T-helper 22 cell (primary cell): Measurements from ENCODE around the gene ZNF584.
A peak's percentile ranks its signal among the peaks of the same experiment; 100 is the strongest.
"Not testable (repeated sequence)": the region's sequence is repeated elsewhere in the genome, so short reads cannot be mapped to it uniquely, and the experiment has no call there.

ENCODE experiments used
- DNase-seq: peaks from one replicate; pipeline ENCODE4 v3.0.0-alpha.2; 2020; ENCODE audit warnings: low read depth

ZNF584 gene

GRCh38 chr19:58403920-58404478, 4.5 kb upstream of the ZNF584 start:
- DNase-seq, result not testable (repeated sequence)

GRCh38 chr19:58406818-58407657, 1.4 kb upstream of the ZNF584 start:
- no peak for DNase-seq

- DNase-seq, result no peak
Observed at GRCh38 chr19:58407658-58408151, 744 bp upstream of the ZNF584 start.

GRCh38 chr19:58409010-58409790, 751 bp downstream of the ZNF584 start:
- DNase-seq, result no peak

- DNase-seq, result no peak
Observed at GRCh38 chr19:58416604-58417003, 8.2 kb downstream of the ZNF584 start.

GRCh38 chr19:58417071-58417470, 8.6 kb downstream of the ZNF584 start:
- DNase-seq, result no peak

GRCh38 chr19:58428617-58429016, 20.2 kb downstream of the ZNF584 start:
- DNase-seq, result no peak

GRCh38 chr19:58429745-58430144, 21.3 kb downstream of the ZNF584 start:
- no peak for DNase-seq

- no peak for DNase-seq
Observed at GRCh38 chr19:58434217-58434616, 25.8 kb downstream of the ZNF584 start.

GRCh38 chr19:58439576-58440554, 31.4 kb downstream of the ZNF584 start, which contains the start of gene ZNF132:
Gene ZNF132, minus strand, starts transcription at chr19:58440153. Its CDS starts 332 bp downstream, at chr19:58439821.
- peak; percentile 95 for DNase-seq

- no peak for DNase-seq
Observed at GRCh38 chr19:58440556-58440955, 32.1 kb downstream of the ZNF584 start.

GRCh38 chr19:58442986-58443385, 34.5 kb downstream of the ZNF584 start:
- DNase-seq, result not testable (repeated sequence)

- DNase-seq, result not testable (repeated sequence)
Observed at GRCh38 chr19:58448860-58449259, 40.4 kb downstream of the ZNF584 start.

GRCh38 chr19:58449980-58450379, 41.5 kb downstream of the ZNF584 start:
- not testable (repeated sequence) for DNase-seq

GRCh38 chr19:58450856-58451357, 42.5 kb downstream of the ZNF584 start:
- DNase-seq, result no peak

GRCh38 chr19:58451358-58452101, 43.1 kb downstream of the ZNF584 start, which contains the start of gene ZNF324B:
Gene ZNF324B, plus strand, starts transcription at chr19:58451622. Its CDS starts 2,080 bp downstream, at chr19:58453702.
- peak; percentile 94 for DNase-seq

GRCh38 chr19:58453743-58454142, 45.3 kb downstream of the ZNF584 start:
- DNase-seq, result no peak

GRCh38 chr19:58455306-58455705, 46.9 kb downstream of the ZNF584 start:
- DNase-seq, result no peak

- DNase-seq, result no peak
Observed at GRCh38 chr19:58456111-58456510, 47.7 kb downstream of the ZNF584 start.

- DNase-seq, result no peak
Observed at GRCh38 chr19:58460039-58460438, 51.6 kb downstream of the ZNF584 start.
